ENCODE data around the gene PDZD2. TPM values are rescaled to one million over a fixed set of nuclear protein-coding genes. Genes with fewer than 3 reads are reported as not detected.

Gene PDZD2
- total and polyA plus RNA-seq, 11 donors: 28.3 to 116 (median 80.6) TPM

- no peaks in the 10 kb centered on the region for H3K27me3 ChIP-seq
- ATAC-seq (no peak), DNase-seq (no peak)
- peaks cover 0 to 25% (median 8%) of the 10 kb centered on the region in 12 donors for H3K4me1 ChIP-seq
- no peak overlapping the region for H3K4me3 ChIP-seq
- H3K9me3 ChIP-seq: peaks cover 0 to 8% (median 0%) of the 10 kb centered on the region in 12 donors
- H3K27ac ChIP-seq: no peak overlapping the region
- no peak for TF ChIP-seq POLR2A (IDR thresholded peaks at IDR 0.05)
- no peak for TF ChIP-seq CTCF (IDR thresholded peaks at IDR 0.05)
- intact Hi-C loops (cut with DNase I): no loop called here
- no peaks in the 10 kb centered on the region for H3K36me3 ChIP-seq
Observed at GRCh38 chr5:31952067-31952466, 313.1 kb downstream of the PDZD2 start.

GRCh38 chr5:31954091-31954490 is 315.2 kb downstream of the PDZD2 start:
- ATAC-seq (no peak), DNase-seq (no peak)
- WGBS, 4 donors: 85 to 92% (median 88%) methylated on average over 3 of the region's 3 CpGs
- TF ChIP-seq CTCF (IDR thresholded peaks at IDR 0.05) (no peak), POLR2A (IDR thresholded peaks at IDR 0.05) (no peak)
- Histone ChIP-seq H3K27ac (no peak overlapping the region), H3K4me3 (no peak overlapping the region), H3K27me3 (no peaks in the 10 kb centered on the region), H3K9me3 (peaks cover 0 to 8% (median 0%) of the 10 kb centered on the region in 12 donors), H3K4me1 (peaks cover 0 to 16% (median 3%) of the 10 kb centered on the region in 12 donors), H3K36me3 (no peaks in the 10 kb centered on the region)
- intact Hi-C loops (cut with DNase I): no loop called here

GRCh38 chr5:31957151-31957550 is 318.2 kb downstream of the PDZD2 start:
- intact Hi-C loops (cut with DNase I): no loop called here
- TF ChIP-seq POLR2A (IDR thresholded peaks at IDR 0.05) (no peak), CTCF (IDR thresholded peaks at IDR 0.05) (no peak)
- no peaks in the 10 kb centered on the region for H3K27me3 ChIP-seq
- ATAC-seq: peak; percentile 51 to 91 (median 80)
- H3K4me3 ChIP-seq: no peak overlapping the region
- no peaks in the 10 kb centered on the region for H3K36me3 ChIP-seq
- H3K9me3 ChIP-seq: peaks cover 0 to 8% (median 0%) of the 10 kb centered on the region in 12 donors
- peak in 2 of 5 donors; percentile 30 to 44 for DNase-seq
- 52 to 70% (median 64%) methylated on average over 9 of the region's 9 CpGs for WGBS, 4 donors
- H3K4me1 ChIP-seq: peaks cover 0 to 18% (median 6%) of the 10 kb centered on the region in 12 donors
- H3K27ac ChIP-seq: peak overlapping the region in 4 of 12 donors; percentile 17 to 29 (median 28)

GRCh38 chr5:31962351-31962751 is 323.4 kb downstream of the PDZD2 start:
- intact Hi-C loops (cut with DNase I): no loop called here
- ATAC-seq (peak; percentile 89 to 95 (median 90)), DNase-seq (peak in 4 of 5 donors; percentile 30 to 74 (median 56))
- WGBS, 4 donors: 15 to 19% (median 16%) methylated on average over 6 of the region's 6 CpGs
- H3K27me3 ChIP-seq: no peaks in the 10 kb centered on the region
- no peak for TF ChIP-seq CTCF (IDR thresholded peaks at IDR 0.05)
- no peak for TF ChIP-seq POLR2A (IDR thresholded peaks at IDR 0.05)
- peak overlapping the region in 11 of 12 donors; percentile 51 to 81 (median 68) for H3K27ac ChIP-seq
- H3K4me3 ChIP-seq: peak overlapping the region in 3 of 12 donors; percentile 8 to 20 (median 10)
- peaks cover 6 to 47% (median 28%) of the 10 kb centered on the region in 12 donors for H3K4me1 ChIP-seq
- no peaks in the 10 kb centered on the region for H3K36me3 ChIP-seq
- no peaks in the 10 kb centered on the region for H3K9me3 ChIP-seq

Measured in heart left ventricle (tissue), 16 donors.